ENCODE results near the gene TCEA3.

The TCEA3 gene

DNA sequence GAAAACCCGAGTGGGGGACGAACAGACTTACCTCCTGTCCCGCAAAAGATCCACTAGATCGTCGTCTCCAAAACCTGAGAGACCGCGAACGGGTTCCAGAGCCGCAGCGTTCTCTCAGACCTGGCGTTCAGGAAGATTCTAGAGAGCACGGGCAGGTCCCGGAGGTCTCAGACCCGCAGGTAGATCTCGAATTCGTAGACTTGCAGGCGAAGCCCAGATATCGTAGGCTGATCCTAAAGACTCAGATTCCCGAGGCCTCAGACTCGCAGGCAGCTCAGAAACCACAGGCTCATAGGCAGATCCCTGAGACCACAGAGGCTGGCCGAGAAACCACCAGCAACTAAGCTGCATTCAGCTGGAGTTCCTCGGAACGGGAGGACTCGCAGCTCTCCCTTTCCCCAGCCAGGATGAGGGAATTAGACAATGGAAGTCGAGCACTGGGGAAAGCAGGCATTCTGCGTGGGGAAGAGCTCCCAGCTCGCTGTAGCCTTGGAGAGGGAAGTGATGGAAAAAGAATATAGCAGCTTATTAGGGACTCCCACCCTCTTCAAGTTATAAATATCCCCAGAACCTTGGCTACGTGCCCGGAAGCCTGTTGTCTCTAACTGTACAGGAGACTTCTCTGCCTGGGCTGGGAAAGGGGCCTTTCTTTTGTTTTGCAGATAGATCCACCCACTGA lies 55.1 kb downstream of the TCEA3 start, which contains the start of gene ZNF436:
TSS of gene ZNF436 (minus strand) at position 502 of the 679 bp plus-strand sequence. CDS start 1,831 bp downstream, outside the sequence.
- Histone ChIP-seq H3K4me1 (ENCODE audit: control insufficient read depth, low read length) (peaks cover 32% of the 10 kb centered on the region), H3K9me2 (replicated peaks; ENCODE audit: control insufficient read depth, low read length) (no peaks in the 10 kb centered on the region), H3K4me2 (ENCODE audit: low read length) (peak within 1 kb of the TSS; percentile 82), H3K4me3 (ENCODE audit: low read length) (peak within 1 kb of the TSS; percentile 85), H4K20me1 (ENCODE audit: control insufficient read depth, insufficient read depth, low read depth, low read length) (0 out of 2 replicates have a peak, but pooled peaks cover 3% of the 10 kb centered on the region), H3K79me2 (ENCODE audit: control insufficient read depth, low read length) (peaks cover 26% of the 10 kb centered on the region), H3K27me3 (ENCODE audit: control insufficient read depth, low read length) (no peaks in the 10 kb centered on the region), H3F3A (ENCODE audit: control insufficient read depth, insufficient read depth) (peaks cover 5% of the 10 kb centered on the region; the same call in 1 of the 2 replicates), H3K27ac (ENCODE audit: low read depth, low read length) (peak within 1 kb of the TSS; percentile 77), H3K36me3 (ENCODE audit: control insufficient read depth, low read length) (peaks cover 13% of the 10 kb centered on the region), H3K9me3 (ENCODE audit: control insufficient read depth, insufficient read depth, low read length) (peaks cover 3% of the 10 kb centered on the region; the same call in 1 of the 2 replicates)
- TF ChIP-seq, protein P1, sequence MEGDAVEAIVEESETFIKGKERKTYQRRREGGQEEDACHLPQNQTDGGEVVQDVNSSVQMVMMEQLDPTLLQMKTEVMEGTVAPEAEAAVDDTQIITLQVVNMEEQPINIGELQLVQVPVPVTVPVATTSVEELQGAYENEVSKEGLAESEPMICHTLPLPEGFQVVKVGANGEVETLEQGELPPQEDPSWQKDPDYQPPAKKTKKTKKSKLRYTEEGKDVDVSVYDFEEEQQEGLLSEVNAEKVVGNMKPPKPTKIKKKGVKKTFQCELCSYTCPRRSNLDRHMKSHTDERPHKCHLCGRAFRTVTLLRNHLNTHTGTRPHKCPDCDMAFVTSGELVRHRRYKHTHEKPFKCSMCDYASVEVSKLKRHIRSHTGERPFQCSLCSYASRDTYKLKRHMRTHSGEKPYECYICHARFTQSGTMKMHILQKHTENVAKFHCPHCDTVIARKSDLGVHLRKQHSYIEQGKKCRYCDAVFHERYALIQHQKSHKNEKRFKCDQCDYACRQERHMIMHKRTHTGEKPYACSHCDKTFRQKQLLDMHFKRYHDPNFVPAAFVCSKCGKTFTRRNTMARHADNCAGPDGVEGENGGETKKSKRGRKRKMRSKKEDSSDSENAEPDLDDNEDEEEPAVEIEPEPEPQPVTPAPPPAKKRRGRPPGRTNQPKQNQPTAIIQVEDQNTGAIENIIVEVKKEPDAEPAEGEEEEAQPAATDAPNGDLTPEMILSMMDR (IDR thresholded peaks at IDR 0.05; ENCODE audit: low read depth, low read length, poor library complexity, severe bottlenecking): no peak
- no peak for TF ChIP-seq EZH2phosphoT487 (IDR thresholded peaks at IDR 0.05; ENCODE audit: borderline replicate concordance, low read length)

DNA sequence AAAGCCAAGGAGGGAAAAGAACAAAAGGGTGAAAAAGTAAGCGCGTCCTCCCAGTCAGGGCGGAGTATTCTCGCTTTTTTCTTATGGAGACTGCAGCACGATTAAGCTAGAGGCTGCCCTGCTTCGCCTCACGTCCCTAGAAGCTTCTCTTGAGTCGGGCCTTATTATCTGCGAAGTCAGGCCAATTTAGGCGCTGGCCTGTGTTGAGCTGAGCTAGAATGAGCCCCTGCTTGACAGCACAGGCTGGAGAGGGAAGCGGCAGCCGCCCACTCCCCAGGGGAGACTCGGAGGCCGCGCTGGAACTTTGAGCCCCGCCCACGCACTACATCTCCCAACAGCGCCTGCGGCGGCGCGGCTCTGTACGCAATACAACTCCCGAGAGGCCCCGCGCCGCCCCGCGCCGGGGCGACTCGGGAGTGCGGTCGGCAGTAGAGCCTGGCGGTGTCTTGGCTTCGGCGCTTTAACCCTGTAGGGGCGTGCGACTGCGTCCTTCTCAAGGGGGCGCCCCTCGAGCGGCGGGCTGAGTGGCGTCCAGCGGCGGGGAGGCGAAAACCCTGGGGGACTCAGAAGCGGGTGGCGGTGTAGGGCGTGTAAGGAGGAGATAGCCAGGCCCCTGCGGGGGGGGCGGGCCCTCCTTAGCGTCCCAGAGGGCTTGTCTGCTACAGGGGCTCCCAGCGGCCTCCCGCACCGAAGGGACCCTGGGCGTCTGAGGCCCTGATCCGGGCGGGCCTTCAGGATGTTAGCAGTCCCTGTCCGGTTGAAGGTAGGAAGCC lies 55.8 kb downstream of the TCEA3 start:
- TF ChIP-seq, protein P1 (IDR thresholded peaks at IDR 0.05; ENCODE audit: low read depth, low read length, poor library complexity, severe bottlenecking): peak; percentile 62
- TF ChIP-seq EZH2phosphoT487 (IDR thresholded peaks at IDR 0.05; ENCODE audit: borderline replicate concordance, low read length): no peak

DNA sequence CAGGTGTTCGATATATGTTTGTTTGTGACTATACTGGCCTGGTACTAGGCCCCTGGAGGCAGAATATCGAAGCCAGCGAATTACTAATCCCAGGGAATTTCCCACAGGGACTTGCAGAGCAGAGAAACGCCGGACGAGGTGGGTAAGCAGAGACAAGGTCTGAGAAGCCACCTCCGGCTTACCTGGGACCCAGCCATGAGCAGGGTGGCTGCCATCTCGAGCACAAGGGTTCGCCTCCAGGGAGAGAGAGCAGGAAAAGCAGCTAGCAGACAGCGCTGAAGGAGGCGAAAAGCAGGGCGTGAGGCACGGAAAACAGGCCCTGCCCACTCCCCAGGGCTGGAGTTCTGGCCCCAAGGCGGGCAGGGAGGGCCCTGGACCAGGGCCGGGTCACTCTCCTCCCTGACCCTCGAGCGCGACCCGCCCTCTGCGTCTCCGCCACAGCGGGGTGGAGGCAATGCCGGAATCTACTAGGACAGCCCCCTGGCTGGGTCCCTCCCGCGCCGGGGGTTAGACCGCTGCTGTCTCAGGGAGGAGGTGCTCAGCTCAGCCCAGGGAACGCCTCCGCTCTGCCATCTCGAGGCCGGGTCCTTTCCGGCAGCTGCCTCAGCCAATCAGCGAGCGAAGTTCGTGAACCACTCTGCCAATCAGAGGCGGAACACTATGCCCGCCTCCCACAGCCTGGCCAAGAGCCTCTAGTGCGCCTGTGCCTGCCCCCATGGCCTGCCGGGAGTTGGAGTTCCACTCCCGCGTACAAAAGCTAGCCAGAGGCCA lies 56.6 kb downstream of the TCEA3 start:
- Histone ChIP-seq H3K27me3 (ENCODE audit: control insufficient read depth, low read length) (no peaks in the 10 kb centered on the region), H3K9me2 (replicated peaks; ENCODE audit: control insufficient read depth, low read length) (no peaks in the 10 kb centered on the region), H3K79me2 (ENCODE audit: control insufficient read depth, low read length) (peaks cover 26% of the 10 kb centered on the region), H4K20me1 (ENCODE audit: control insufficient read depth, insufficient read depth, low read depth, low read length) (no peaks in the 10 kb centered on the region), H3K4me1 (ENCODE audit: control insufficient read depth, low read length) (peaks cover 32% of the 10 kb centered on the region), H3K4me2 (ENCODE audit: low read length) (peak overlapping the region; percentile 82), H3F3A (ENCODE audit: control insufficient read depth, insufficient read depth) (no peaks in the 10 kb centered on the region), H3K4me3 (ENCODE audit: low read length) (peak overlapping the region; percentile 85), H3K9me3 (ENCODE audit: control insufficient read depth, insufficient read depth, low read length) (peaks cover 16% of the 10 kb centered on the region), H3K27ac (ENCODE audit: low read depth, low read length) (peak overlapping the region; percentile 77), H3K36me3 (ENCODE audit: control insufficient read depth, low read length) (peaks cover 28% of the 10 kb centered on the region)
- TF ChIP-seq, protein P1 (IDR thresholded peaks at IDR 0.05; ENCODE audit: low read depth, low read length, poor library complexity, severe bottlenecking): no peak
- TF ChIP-seq EZH2phosphoT487 (IDR thresholded peaks at IDR 0.05; ENCODE audit: borderline replicate concordance, low read length): no peak

More for the DNA sequence above, 55.8 kb downstream of the TCEA3 start:
- Histone ChIP-seq H4K20me1 (ENCODE audit: control insufficient read depth, insufficient read depth, low read depth, low read length) (0 out of 2 replicates have a peak, but pooled peaks cover under 1% of the 10 kb centered on the region), H3K27ac (ENCODE audit: low read depth, low read length) (peak overlapping the region; percentile 77), H3K36me3 (ENCODE audit: control insufficient read depth, low read length) (peaks cover 20% of the 10 kb centered on the region), H3K9me2 (replicated peaks; ENCODE audit: control insufficient read depth, low read length) (no peaks in the 10 kb centered on the region), H3F3A (ENCODE audit: control insufficient read depth, insufficient read depth) (peaks cover 3% of the 10 kb centered on the region; the same call in 1 of the 2 replicates), H3K4me3 (ENCODE audit: low read length) (peak overlapping the region; percentile 85), H3K4me1 (ENCODE audit: control insufficient read depth, low read length) (peaks cover 32% of the 10 kb centered on the region), H3K4me2 (ENCODE audit: low read length) (peak overlapping the region; percentile 82), H3K79me2 (ENCODE audit: control insufficient read depth, low read length) (peaks cover 26% of the 10 kb centered on the region), H3K9me3 (ENCODE audit: control insufficient read depth, insufficient read depth, low read length) (peaks cover 8% of the 10 kb centered on the region; the same call in 1 of the 2 replicates), H3K27me3 (ENCODE audit: control insufficient read depth, low read length) (no peaks in the 10 kb centered on the region)

Data from DOHH2 (cell line).